ENCODE results near the gene LYPD1. TPM values are rescaled to one million over a fixed set of nuclear protein-coding genes. Genes with fewer than 3 reads are reported as not detected.

The LYPD1 gene
- total RNA-seq, 2 donors from 2014 or later: 0.18 TPM; not detected in 1

- H3K27ac ChIP-seq: no peak overlapping the region
- no peak for DNase-seq (ENCODE audit: low spot score)
- no peaks in the 10 kb centered on the region for H3K4me1 ChIP-seq (replicated peaks)
These were observed 54.5 kb downstream of the LYPD1 start for GRCh38 chr2:132615329-132616085.

DNA sequence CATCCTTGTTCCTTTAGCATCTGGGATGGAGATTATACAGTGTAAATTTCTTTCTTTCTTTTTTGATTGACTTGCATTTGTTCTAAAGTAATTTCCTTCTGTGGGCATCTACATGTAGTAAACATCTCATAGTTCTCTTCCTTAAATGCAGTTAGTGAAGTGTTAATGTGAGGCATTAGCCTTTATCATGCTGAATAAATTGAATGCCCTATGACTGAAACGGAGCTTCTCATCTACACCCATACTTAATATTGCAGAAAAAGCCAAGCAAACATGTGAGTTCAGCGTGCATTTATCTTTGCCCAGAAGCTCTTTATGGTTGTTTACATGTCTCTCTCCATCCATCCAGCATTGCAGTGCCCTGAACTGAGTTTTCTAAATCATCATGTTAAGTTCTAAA, 58.3 kb downstream of the LYPD1 start:
- Histone ChIP-seq H3K36me3 (no peaks in the 10 kb centered on the region), H3K4me1 (replicated peaks) (no peaks in the 10 kb centered on the region), H3K4me3 (no peak overlapping the region), H3K27me3 (replicated peaks; ENCODE audit: insufficient read depth) (no peaks in the 10 kb centered on the region), H3K9me3 (no peaks in the 10 kb centered on the region), H3K27ac (no peak overlapping the region)
- TF ChIP-seq POLR2AphosphoS5 (IDR thresholded peaks at IDR 0.05) (peak; percentile 9), POLR2A (IDR thresholded peaks at IDR 0.05) (no peak)
- intact Hi-C loops (cut with DNase I): no loop called here
- 31% methylated on average over 2 of the region's 2 CpGs for WGBS
- DNase-seq (ENCODE audit: low spot score): no peak

More at GRCh38 chr2:132615329-132616085, 54.5 kb downstream of the LYPD1 start:
- H3K36me3 ChIP-seq: no peaks in the 10 kb centered on the region
- H3K27me3 ChIP-seq (replicated peaks; ENCODE audit: insufficient read depth): no peaks in the 10 kb centered on the region
- H3K9me3 ChIP-seq: no peaks in the 10 kb centered on the region
- intact Hi-C loops (cut with DNase I): no loop called here
- TF ChIP-seq POLR2A (IDR thresholded peaks at IDR 0.05) (no peak), POLR2AphosphoS5 (IDR thresholded peaks at IDR 0.05) (no peak), CTCF (IDR thresholded peaks at IDR 0.05) (no peak)
- 79% methylated on average over 5 of the region's 5 CpGs for WGBS
- no peak overlapping the region for H3K4me3 ChIP-seq

DNA sequence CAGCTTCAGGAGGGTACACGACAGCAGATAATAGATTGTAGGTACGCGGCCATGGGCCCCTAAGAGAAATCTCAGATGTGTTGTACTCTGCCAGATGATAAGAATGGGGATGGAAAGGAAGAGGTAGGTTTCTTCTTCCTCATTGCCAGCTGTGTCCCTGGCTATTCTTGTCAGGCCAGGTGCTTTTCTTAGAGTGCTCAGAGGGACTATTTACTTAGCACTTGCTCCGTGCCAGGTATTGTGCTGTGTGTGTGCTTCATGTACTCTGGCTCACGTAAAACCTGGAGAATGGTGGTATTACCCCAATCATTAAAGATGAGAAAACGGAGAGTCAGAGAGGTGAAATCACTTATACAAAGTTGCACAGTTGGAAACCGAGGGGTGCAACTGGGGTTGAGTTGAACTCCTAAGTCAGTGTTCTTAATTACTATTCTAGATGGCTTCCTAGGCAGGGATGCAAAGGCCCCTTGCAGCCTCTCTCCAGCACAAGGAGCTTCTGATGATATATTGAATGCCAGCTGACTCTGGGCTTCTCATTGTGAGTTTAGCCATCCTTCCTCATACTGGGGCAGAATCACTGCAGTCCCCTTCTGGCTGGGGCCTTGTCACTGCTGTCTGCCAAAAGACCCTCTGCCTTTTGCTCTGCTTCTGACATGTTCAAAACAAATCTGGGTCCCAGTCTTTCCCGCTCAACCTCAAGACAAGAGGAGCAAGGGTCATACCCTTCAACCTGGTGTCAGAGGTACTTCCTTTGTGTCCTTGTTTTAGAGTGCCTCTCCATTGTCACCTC, 60.7 kb downstream of the LYPD1 start:
- no peak overlapping the region for H3K27ac ChIP-seq
- TF ChIP-seq POLR2AphosphoS5 (IDR thresholded peaks at IDR 0.05): peak; percentile 23
- TF ChIP-seq CTCF (IDR thresholded peaks at IDR 0.05): no peak
- no peak for TF ChIP-seq POLR2A (IDR thresholded peaks at IDR 0.05)
- H3K4me3 ChIP-seq: no peak overlapping the region
- 65% methylated on average over 8 of the region's 8 CpGs for WGBS
- DNase-seq (ENCODE audit: low spot score): peak; percentile 19
- intact Hi-C loops (cut with DNase I): no loop called here
- H3K27me3 ChIP-seq (replicated peaks; ENCODE audit: insufficient read depth): no peaks in the 10 kb centered on the region
- no peaks in the 10 kb centered on the region for H3K4me1 ChIP-seq (replicated peaks)
- H3K9me3 ChIP-seq: no peaks in the 10 kb centered on the region
- no peaks in the 10 kb centered on the region for H3K36me3 ChIP-seq

DNA sequence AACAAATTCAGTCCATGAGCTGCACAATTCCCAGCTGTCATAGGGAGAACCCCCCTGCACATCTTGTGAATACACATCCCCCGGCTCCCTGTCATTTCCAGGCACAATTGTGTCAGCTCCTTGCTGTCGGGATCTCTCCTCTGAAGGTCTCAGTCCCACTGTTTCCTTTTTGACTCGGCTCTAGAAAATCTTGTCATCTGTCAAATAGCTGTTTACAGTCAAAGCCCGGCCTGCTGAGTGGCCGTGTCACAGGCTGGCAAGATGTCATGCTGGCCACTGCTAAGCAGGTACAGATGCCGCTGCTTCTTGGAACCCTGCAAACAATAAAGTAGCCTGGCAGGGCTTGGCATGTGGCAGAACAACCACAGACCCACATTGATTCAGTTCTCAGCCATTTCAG, 61.7 kb downstream of the LYPD1 start:
- Histone ChIP-seq H3K27me3 (replicated peaks; ENCODE audit: insufficient read depth) (no peaks in the 10 kb centered on the region), H3K27ac (no peak overlapping the region), H3K4me1 (replicated peaks) (no peaks in the 10 kb centered on the region), H3K36me3 (no peaks in the 10 kb centered on the region), H3K9me3 (no peaks in the 10 kb centered on the region), H3K4me3 (no peak overlapping the region)
- TF ChIP-seq POLR2A (IDR thresholded peaks at IDR 0.05) (no peak), CTCF (IDR thresholded peaks at IDR 0.05) (no peak), POLR2AphosphoS5 (IDR thresholded peaks at IDR 0.05) (no peak)
- intact Hi-C loops (cut with DNase I): no loop called here
- 75% methylated on average over 6 of the region's 6 CpGs for WGBS
- no peak for DNase-seq (ENCODE audit: low spot score)

- no peak for DNase-seq (ENCODE audit: low spot score)
- no peaks in the 10 kb centered on the region for H3K9me3 ChIP-seq
- 51% methylated on average over 4 of the region's 4 CpGs for WGBS
- intact Hi-C loops (cut with DNase I): no loop called here
- H3K4me3 ChIP-seq: no peak overlapping the region
- H3K4me1 ChIP-seq (replicated peaks): no peaks in the 10 kb centered on the region
- H3K27me3 ChIP-seq (replicated peaks; ENCODE audit: insufficient read depth): no peaks in the 10 kb centered on the region
- H3K36me3 ChIP-seq: no peaks in the 10 kb centered on the region
- H3K27ac ChIP-seq: no peak overlapping the region
- TF ChIP-seq POLR2A (IDR thresholded peaks at IDR 0.05): no peak
- TF ChIP-seq POLR2AphosphoS5 (IDR thresholded peaks at IDR 0.05): no peak
- no peak for TF ChIP-seq CTCF (IDR thresholded peaks at IDR 0.05)
These were observed 62.4 kb downstream of the LYPD1 start for GRCh38 chr2:132607426-132608090.
